Measurements from ENCODE around the gene XPNPEP3. TPM values are rescaled to one million over a fixed set of nuclear protein-coding genes. Genes with fewer than 3 reads are reported as not detected.

XPNPEP3 gene
- polyA plus RNA-seq, 1 of the 3 experiments (the other 2 are of a cell fraction), result 8.6 TPM

- no peak for DNase-seq
- TF ChIP-seq TEAD4 (IDR thresholded peaks at IDR 0.05; ENCODE audit: borderline replicate concordance, insufficient read depth), result no peak
- no peak for TF ChIP-seq ZBTB33 (IDR thresholded peaks at IDR 0.05; ENCODE audit: borderline replicate concordance, low read depth)
- TF ChIP-seq MXI1 (IDR thresholded peaks at IDR 0.05; ENCODE audit: low read depth, low read length), result no peak
- no peak for TF ChIP-seq RFX5 (IDR thresholded peaks at IDR 0.05; ENCODE audit: low read length)
- TF ChIP-seq USF1 (IDR thresholded peaks at IDR 0.05; ENCODE audit: borderline replicate concordance, low read depth), result no peak
- TF ChIP-seq FOXJ3 (CRISPR knock-in tag; IDR thresholded peaks at IDR 0.05), result no peak
- no peak for TF ChIP-seq ELF1 (IDR thresholded peaks at IDR 0.05)
- no peak for TF ChIP-seq TCF12 (IDR thresholded peaks at IDR 0.05)
- TF ChIP-seq RCOR1 (IDR thresholded peaks at IDR 0.05; ENCODE audit: low read length), result no peak
- no peak for TF ChIP-seq REST (IDR thresholded peaks at IDR 0.05; ENCODE audit: low read depth, low read length)
- TF ChIP-seq, protein P1, sequence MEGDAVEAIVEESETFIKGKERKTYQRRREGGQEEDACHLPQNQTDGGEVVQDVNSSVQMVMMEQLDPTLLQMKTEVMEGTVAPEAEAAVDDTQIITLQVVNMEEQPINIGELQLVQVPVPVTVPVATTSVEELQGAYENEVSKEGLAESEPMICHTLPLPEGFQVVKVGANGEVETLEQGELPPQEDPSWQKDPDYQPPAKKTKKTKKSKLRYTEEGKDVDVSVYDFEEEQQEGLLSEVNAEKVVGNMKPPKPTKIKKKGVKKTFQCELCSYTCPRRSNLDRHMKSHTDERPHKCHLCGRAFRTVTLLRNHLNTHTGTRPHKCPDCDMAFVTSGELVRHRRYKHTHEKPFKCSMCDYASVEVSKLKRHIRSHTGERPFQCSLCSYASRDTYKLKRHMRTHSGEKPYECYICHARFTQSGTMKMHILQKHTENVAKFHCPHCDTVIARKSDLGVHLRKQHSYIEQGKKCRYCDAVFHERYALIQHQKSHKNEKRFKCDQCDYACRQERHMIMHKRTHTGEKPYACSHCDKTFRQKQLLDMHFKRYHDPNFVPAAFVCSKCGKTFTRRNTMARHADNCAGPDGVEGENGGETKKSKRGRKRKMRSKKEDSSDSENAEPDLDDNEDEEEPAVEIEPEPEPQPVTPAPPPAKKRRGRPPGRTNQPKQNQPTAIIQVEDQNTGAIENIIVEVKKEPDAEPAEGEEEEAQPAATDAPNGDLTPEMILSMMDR (IDR thresholded peaks at IDR 0.05), result no peak
- no peak for TF ChIP-seq MEF2A (IDR thresholded peaks at IDR 0.05; ENCODE audit: borderline replicate concordance, low read depth)
- TF ChIP-seq GATA2 (CRISPR knock-in tag; IDR thresholded peaks at IDR 0.05), result no peak
- TF ChIP-seq NRF1 (IDR thresholded peaks at IDR 0.05; ENCODE audit: low read depth, low read length), result no peak
- TF ChIP-seq NFIC (IDR thresholded peaks at IDR 0.05; ENCODE audit: borderline replicate concordance), result no peak
- no peak for TF ChIP-seq RXRA (IDR thresholded peaks at IDR 0.05; ENCODE audit: borderline replicate concordance, low read depth)
- no peak for TF ChIP-seq PBX3 (IDR thresholded peaks at IDR 0.05)
- POLR2A ChIA-PET, result no interaction called here
These were observed 118.4 kb downstream of the XPNPEP3 start for GRCh38 chr22:40975366-40975765.

More at GRCh38 chr22:40975366-40975765, 118.4 kb downstream of the XPNPEP3 start:
- CTCF ChIA-PET, result no interaction called here
- Histone ChIP-seq H3K4me1 (ENCODE audit: control insufficient read depth in 1 of 2, insufficient read depth in 2 of 2, low read depth in 1 of 2, low read length in 1 of 2) (no peaks in the 10 kb centered on the region), H3K27ac (ENCODE audit: low read depth in 2 of 2, low read length in 1 of 2) (no peak overlapping the region), H3K9ac (no peak overlapping the region), H3F3A (replicated peaks; ENCODE audit: insufficient read depth) (no peaks in the 10 kb centered on the region), H4K20me1 (ENCODE audit: insufficient read depth) (no peaks in the 10 kb centered on the region), H3K9me2 (no peaks in the 10 kb centered on the region), H3K4me3 (ENCODE audit: low read depth in 2 of 2, low read length in 1 of 2) (no peak overlapping the region), H3K4me2 (no peak overlapping the region), H3K36me3 (replicated peaks in 1 of 2; ENCODE audit: control insufficient read depth in 1 of 2, insufficient read depth in 2 of 2, low read length in 1 of 2) (peaks cover 0 to 2% of the 10 kb centered on the region in 2 experiments), H3K9me3 (no peaks in the 10 kb centered on the region), H2AFZ (ENCODE audit: low read depth) (no peak overlapping the region), H3K27me3 (ENCODE audit: insufficient read depth) (no peaks in the 10 kb centered on the region), H3K79me2 (ENCODE audit: insufficient read depth) (no peaks in the 10 kb centered on the region)
- 100% methylated on average over 1 of the region's 1 CpG for WGBS (ENCODE audit: low lambda C conversion rate)

Data from SK-N-SH (cell line).